ENCODE measurements around the gene KRTAP13-2.

DNA sequence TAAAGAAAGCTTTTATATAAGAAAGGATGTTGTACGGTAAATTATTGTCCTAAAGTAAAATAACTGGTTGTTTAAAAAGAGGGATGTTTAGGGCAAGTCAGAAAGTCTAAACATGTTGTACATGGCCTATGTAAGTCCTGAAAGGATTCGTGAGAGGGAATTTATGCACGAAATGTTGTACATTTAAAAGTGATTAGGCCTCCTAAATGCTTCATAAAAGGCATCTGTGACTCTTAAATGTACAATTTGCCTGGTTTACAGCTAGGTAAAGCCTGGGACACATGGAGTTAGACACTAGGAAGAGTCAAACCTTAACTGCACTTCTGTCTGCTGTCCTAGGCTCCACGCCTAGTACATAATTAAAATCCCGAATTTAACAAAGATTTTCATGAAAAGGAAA is 43.9 kb upstream of the KRTAP13-2 start:
- no peak for TF ChIP-seq POLR2A (IDR thresholded peaks at IDR 0.05)
- TF ChIP-seq, protein P1, sequence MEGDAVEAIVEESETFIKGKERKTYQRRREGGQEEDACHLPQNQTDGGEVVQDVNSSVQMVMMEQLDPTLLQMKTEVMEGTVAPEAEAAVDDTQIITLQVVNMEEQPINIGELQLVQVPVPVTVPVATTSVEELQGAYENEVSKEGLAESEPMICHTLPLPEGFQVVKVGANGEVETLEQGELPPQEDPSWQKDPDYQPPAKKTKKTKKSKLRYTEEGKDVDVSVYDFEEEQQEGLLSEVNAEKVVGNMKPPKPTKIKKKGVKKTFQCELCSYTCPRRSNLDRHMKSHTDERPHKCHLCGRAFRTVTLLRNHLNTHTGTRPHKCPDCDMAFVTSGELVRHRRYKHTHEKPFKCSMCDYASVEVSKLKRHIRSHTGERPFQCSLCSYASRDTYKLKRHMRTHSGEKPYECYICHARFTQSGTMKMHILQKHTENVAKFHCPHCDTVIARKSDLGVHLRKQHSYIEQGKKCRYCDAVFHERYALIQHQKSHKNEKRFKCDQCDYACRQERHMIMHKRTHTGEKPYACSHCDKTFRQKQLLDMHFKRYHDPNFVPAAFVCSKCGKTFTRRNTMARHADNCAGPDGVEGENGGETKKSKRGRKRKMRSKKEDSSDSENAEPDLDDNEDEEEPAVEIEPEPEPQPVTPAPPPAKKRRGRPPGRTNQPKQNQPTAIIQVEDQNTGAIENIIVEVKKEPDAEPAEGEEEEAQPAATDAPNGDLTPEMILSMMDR (IDR thresholded peaks at IDR 0.05): no peak
